Measurements from ENCODE around the gene ELOVL3. TPM values are rescaled to one million over a fixed set of nuclear protein-coding genes. Genes with fewer than 3 reads are reported as not detected.

Gene ELOVL3
- total RNA-seq (2021) (0.61 and 0.88 TPM in 2 replicates), Bru-seq, nascent RNA (not detected), BruChase-seq, experiment 1, labeled RNA remaining after a 2-hour chase (not detected), BruChase-seq, experiment 2, labeled RNA remaining after a 6-hour chase (percentile 19 among the genes with signal in this experiment)
- long read RNA-seq, partial matches to known transcripts = 0 of 1 reads
- long read RNA-seq, other reads (novel, unspliced or antisense) = 0 of 1 reads

- Histone ChIP-seq H3K4me3 (no peak within 1 kb of the TSS), H3K4me1 (replicated peaks; ENCODE audit: insufficient read depth) (peaks cover 7% of the 10 kb centered on the region), H3K27me3 (ENCODE audit: insufficient read depth, low read depth) (no peaks in the 10 kb centered on the region), H3K4me2 (peak within 1 kb of the TSS; percentile 49), H3K9me3 (ENCODE audit: insufficient read depth, low read depth) (no peaks in the 10 kb centered on the region), H3F3A (ENCODE audit: insufficient read depth, low read depth) (peaks cover 4% of the 10 kb centered on the region; the same call in 1 of the 2 replicates), H4K20me1 (ENCODE audit: insufficient read depth) (no peaks in the 10 kb centered on the region), H3K27ac (no peak within 1 kb of the TSS), H3K79me2 (ENCODE audit: low read depth) (no peaks in the 10 kb centered on the region), H3K36me3 (ENCODE audit: low read depth) (no peaks in the 10 kb centered on the region), H3K9me2 (ENCODE audit: insufficient read depth) (no peaks in the 10 kb centered on the region), H2AFZ (no peak within 1 kb of the TSS)
- no TSS peak for BruUV-seq (replicated peaks)
- peak; percentile 57 to 86 for DNase-seq
- ChIA-PET POLR2A (ENCODE audit: unreplicated experiment) (interaction anchor here (0.7 kb wide), 2 partner anchors 22 to 1055 kb away, joined by 3 to 16 read pairs; no protein-coding TSS in a partner anchor), CTCF (interaction anchor here (0.6 to 1.5 kb wide), 3 partner anchors 29 to 1829 kb away, joined by 3 to 4 read pairs (median 4); no protein-coding TSS in a partner anchor)
- TF ChIP-seq EZH2 (IDR thresholded peaks at IDR 0.05; ENCODE audit: low read depth) = no peak
- TF ChIP-seq CTCF (conservative IDR thresholded peaks at IDR 0.05) = no peak
- intact Hi-C loops (cut with micrococcal nuclease; ENCODE audit: unreplicated experiment) = no loop called here
These were observed at the start of gene ELOVL3 for GRCh38 chr10:102225646-102226541. Gene ELOVL3, plus strand, starts transcription at chr10:102226299. Its CDS starts 250 bp downstream, at chr10:102226549.

DNA sequence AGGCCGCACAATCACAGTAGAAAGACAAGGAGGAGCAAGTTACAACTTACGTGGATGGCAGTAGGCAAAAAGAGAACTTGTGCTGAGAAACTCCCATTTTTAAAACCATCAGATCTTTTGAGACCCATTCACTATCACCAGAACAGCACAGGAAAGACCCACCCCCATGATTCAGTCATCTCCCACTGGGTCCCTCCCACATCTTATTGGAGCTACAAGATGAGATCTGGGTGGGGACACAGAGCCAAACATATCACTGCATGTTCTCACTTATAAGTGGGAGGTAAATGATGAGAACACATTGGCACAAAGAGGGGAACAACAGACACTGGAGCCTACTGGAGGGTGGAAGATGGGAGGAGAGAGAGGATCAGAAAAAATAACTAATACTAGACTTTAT, 41.5 kb upstream of the ELOVL3 start:
- H3K27me3 ChIP-seq (ENCODE audit: insufficient read depth, low read depth) = no peaks in the 10 kb centered on the region
- no peak overlapping the region for H3K4me2 ChIP-seq
- CTCF ChIA-PET = no interaction called here
- no TSS peak for BruUV-seq (replicated peaks)
- no peak overlapping the region for H3K27ac ChIP-seq
- POLR2A ChIA-PET (ENCODE audit: unreplicated experiment) = no interaction called here
- no peak overlapping the region for H2AFZ ChIP-seq
- DNase-seq = no peak
- no peaks in the 10 kb centered on the region for H3F3A ChIP-seq (ENCODE audit: insufficient read depth, low read depth)
- no peaks in the 10 kb centered on the region for H3K36me3 ChIP-seq (ENCODE audit: low read depth)
- no peaks in the 10 kb centered on the region for H3K4me1 ChIP-seq (replicated peaks; ENCODE audit: insufficient read depth)
- TF ChIP-seq CTCF (conservative IDR thresholded peaks at IDR 0.05) (no peak), EZH2 (IDR thresholded peaks at IDR 0.05; ENCODE audit: low read depth) (no peak)
- intact Hi-C loops (cut with micrococcal nuclease; ENCODE audit: unreplicated experiment) = no loop called here
- no peaks in the 10 kb centered on the region for H4K20me1 ChIP-seq (ENCODE audit: insufficient read depth)
- H3K9me3 ChIP-seq (ENCODE audit: insufficient read depth, low read depth) = no peaks in the 10 kb centered on the region
- no peak overlapping the region for H3K4me3 ChIP-seq
- no peaks in the 10 kb centered on the region for H3K79me2 ChIP-seq (ENCODE audit: low read depth)
- no peaks in the 10 kb centered on the region for H3K9me2 ChIP-seq (ENCODE audit: insufficient read depth)

DNA sequence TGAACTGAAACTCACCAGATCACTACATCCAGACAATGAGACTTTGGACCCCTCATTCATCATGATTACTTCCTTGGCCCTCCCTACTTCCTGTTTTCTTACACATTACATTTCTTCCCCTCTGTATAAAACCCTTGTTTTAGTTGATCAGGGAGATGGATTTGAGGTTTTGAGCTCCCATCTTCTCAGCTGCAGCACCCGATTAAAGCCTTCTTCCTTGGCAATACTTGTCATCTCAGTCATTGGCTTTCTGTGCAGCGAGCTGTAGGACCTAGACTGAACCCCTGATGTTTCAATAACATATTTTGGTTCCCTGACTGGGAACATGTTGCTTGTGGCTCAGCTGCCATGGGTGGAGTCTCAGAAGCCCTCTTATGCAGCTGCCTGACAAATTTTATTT, 40.8 kb upstream of the ELOVL3 start:
- H3K9me3 ChIP-seq (ENCODE audit: insufficient read depth, low read depth) = no peaks in the 10 kb centered on the region
- TF ChIP-seq EZH2 (IDR thresholded peaks at IDR 0.05; ENCODE audit: low read depth) = no peak

More for the DNA sequence above, 40.8 kb upstream of the ELOVL3 start:
- no peaks in the 10 kb centered on the region for H4K20me1 ChIP-seq (ENCODE audit: insufficient read depth)
- BruUV-seq (replicated peaks) = no TSS peak
- H2AFZ ChIP-seq = no peak overlapping the region
- intact Hi-C loops (cut with micrococcal nuclease; ENCODE audit: unreplicated experiment) = no loop called here
- no peaks in the 10 kb centered on the region for H3K4me1 ChIP-seq (replicated peaks; ENCODE audit: insufficient read depth)
- no peak for DNase-seq
- POLR2A ChIA-PET (ENCODE audit: unreplicated experiment) = no interaction called here
- H3K27ac ChIP-seq = no peak overlapping the region
- no peaks in the 10 kb centered on the region for H3F3A ChIP-seq (ENCODE audit: insufficient read depth, low read depth)
- H3K27me3 ChIP-seq (ENCODE audit: insufficient read depth, low read depth) = no peaks in the 10 kb centered on the region
- H3K79me2 ChIP-seq (ENCODE audit: low read depth) = no peaks in the 10 kb centered on the region
- CTCF ChIA-PET = interaction anchor here (0.5 kb wide), 1 partner anchor 54 kb away, joined by 8 read pairs; no protein-coding TSS in a partner anchor
- H3K4me3 ChIP-seq = no peak overlapping the region
- H3K9me2 ChIP-seq (ENCODE audit: insufficient read depth) = no peaks in the 10 kb centered on the region
- H3K36me3 ChIP-seq (ENCODE audit: low read depth) = no peaks in the 10 kb centered on the region
- no peak overlapping the region for H3K4me2 ChIP-seq

All from PC-9 (cell line).